Measurements from ENCODE around the gene NLN.

NLN gene

GRCh38 chr5:65815161-65815560, 93.2 kb downstream of the NLN start:
- no peaks in the 10 kb centered on the region for H3K27me3 ChIP-seq (ENCODE audit: insufficient read depth, poor library complexity, severe bottlenecking)
- no peak for TF ChIP-seq CTCF (IDR thresholded peaks at IDR 0.05; ENCODE audit: insufficient read depth, low read length)
- no peak overlapping the region for H3K4me3 ChIP-seq (replicated peaks; ENCODE audit: insufficient read depth, low read length)
- H3K27ac ChIP-seq (replicated peaks) = no peak overlapping the region
- peak in 1 of 2 experiments; percentile 21 for DNase-seq (ENCODE audit: low read depth in 1 of 2, low spot score in 1 of 2)

GRCh38 chr5:65816729-65817128, 94.7 kb downstream of the NLN start:
- TF ChIP-seq POLR2AphosphoS5 (IDR thresholded peaks at IDR 0.05; ENCODE audit: low read depth) (no peak), REST (IDR thresholded peaks at IDR 0.05; ENCODE audit: insufficient replicate concordance, low read depth) (no peak), SPI1 (IDR thresholded peaks at IDR 0.05; ENCODE audit: borderline replicate concordance, low read depth) (no peak), GABPA (IDR thresholded peaks at IDR 0.05; ENCODE audit: low read depth) (no peak), CTCF (IDR thresholded peaks at IDR 0.05; ENCODE audit: insufficient read depth, low read length) (no peak)
- no peak overlapping the region for H3K4me3 ChIP-seq (replicated peaks; ENCODE audit: insufficient read depth, low read length)

GRCh38 chr5:65817931-65818330, 95.9 kb downstream of the NLN start:
- Histone ChIP-seq H3K27ac (replicated peaks) (no peak overlapping the region), H3K4me3 (replicated peaks; ENCODE audit: insufficient read depth, low read length) (no peak overlapping the region)
- DNase-seq (ENCODE audit: low read depth in 1 of 2, low spot score in 1 of 2) = no peak

More at GRCh38 chr5:65816729-65817128, 94.7 kb downstream of the NLN start:
- no peak overlapping the region for H3K27ac ChIP-seq (replicated peaks)
- no peaks in the 10 kb centered on the region for H3K27me3 ChIP-seq (ENCODE audit: insufficient read depth, poor library complexity, severe bottlenecking)
- peak in 1 of 2 experiments; percentile 9 for DNase-seq (ENCODE audit: low read depth in 1 of 2, low spot score in 1 of 2)

More at GRCh38 chr5:65817931-65818330, 95.9 kb downstream of the NLN start:
- TF ChIP-seq POLR2AphosphoS5 (IDR thresholded peaks at IDR 0.05; ENCODE audit: low read depth) (no peak), GABPA (IDR thresholded peaks at IDR 0.05; ENCODE audit: low read depth) (no peak), CTCF (IDR thresholded peaks at IDR 0.05; ENCODE audit: insufficient read depth, low read length) (no peak), REST (IDR thresholded peaks at IDR 0.05; ENCODE audit: insufficient replicate concordance, low read depth) (no peak), SPI1 (IDR thresholded peaks at IDR 0.05; ENCODE audit: borderline replicate concordance, low read depth) (no peak)
- no peaks in the 10 kb centered on the region for H3K27me3 ChIP-seq (ENCODE audit: insufficient read depth, poor library complexity, severe bottlenecking)

Measured in HL-60 (cell line).